Islet precursor cell (in vitro differentiated cells): ENCODE measurements around the gene FBL.
A peak's percentile ranks its signal among the peaks of the same experiment; 100 is the strongest.
"Not testable (repeated sequence)": the region's sequence is repeated elsewhere in the genome, so short reads cannot be mapped to it uniquely, and the experiment has no call there.

Source experiments
- DNase-seq: peaks from one replicate; pipeline ENCODE4 v3.0.0-alpha.2; 2018

Gene FBL

GRCh38 chr19:39845933-39846677, at the start of gene FBL:
TSS of gene FBL (minus strand) at chr19:39846379. CDS start at chr19:39846300, 79 bp downstream.
- peak; percentile 95 for DNase-seq

DNA sequence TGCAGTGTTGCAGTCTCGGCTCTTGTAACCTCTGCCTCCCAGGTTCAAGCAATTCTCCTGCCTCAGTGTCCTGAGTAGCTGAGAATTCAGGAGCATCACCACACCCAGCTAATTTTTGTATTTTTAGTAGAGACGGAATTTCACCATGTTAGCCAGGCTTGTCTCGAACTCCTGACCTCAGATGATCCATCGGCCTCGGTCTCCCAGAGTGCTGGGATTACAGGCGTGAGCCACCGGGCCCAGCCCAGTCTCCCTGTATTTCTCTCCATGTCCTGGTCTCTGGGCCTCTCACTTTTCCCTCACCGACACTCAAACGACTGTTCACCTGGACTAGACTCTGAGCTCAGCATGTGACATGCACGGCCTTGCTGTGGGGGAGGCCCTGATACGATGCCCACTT, 48.9 kb upstream of the FBL start:
- not testable (repeated sequence) for DNase-seq

DNA sequence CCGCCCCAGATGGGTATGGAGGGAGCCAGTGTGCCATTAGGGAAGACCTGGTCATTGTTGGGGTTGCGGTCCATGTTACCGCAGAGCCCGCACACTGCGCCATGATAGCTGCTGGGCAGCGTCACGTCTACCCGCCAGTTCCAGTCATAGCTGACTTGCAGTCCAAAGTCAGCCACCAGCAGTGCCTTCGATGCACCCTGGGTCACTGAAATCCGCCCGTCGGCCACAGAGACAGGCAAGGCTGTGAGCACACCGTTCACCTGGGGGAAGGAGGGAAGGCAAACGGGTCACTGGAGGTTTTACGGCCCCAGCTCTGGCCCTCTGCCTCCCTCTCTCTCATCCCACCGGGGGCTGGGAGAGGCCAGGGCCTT, 48.0 kb upstream of the FBL start:
- not testable (repeated sequence) for DNase-seq

- not testable (repeated sequence) for DNase-seq
These were observed 47.4 kb upstream of the FBL start for GRCh38 chr19:39893366-39894235.

- DNase-seq, result not testable (repeated sequence)
These were observed 46.3 kb upstream of the FBL start for GRCh38 chr19:39892506-39892902.

DNA sequence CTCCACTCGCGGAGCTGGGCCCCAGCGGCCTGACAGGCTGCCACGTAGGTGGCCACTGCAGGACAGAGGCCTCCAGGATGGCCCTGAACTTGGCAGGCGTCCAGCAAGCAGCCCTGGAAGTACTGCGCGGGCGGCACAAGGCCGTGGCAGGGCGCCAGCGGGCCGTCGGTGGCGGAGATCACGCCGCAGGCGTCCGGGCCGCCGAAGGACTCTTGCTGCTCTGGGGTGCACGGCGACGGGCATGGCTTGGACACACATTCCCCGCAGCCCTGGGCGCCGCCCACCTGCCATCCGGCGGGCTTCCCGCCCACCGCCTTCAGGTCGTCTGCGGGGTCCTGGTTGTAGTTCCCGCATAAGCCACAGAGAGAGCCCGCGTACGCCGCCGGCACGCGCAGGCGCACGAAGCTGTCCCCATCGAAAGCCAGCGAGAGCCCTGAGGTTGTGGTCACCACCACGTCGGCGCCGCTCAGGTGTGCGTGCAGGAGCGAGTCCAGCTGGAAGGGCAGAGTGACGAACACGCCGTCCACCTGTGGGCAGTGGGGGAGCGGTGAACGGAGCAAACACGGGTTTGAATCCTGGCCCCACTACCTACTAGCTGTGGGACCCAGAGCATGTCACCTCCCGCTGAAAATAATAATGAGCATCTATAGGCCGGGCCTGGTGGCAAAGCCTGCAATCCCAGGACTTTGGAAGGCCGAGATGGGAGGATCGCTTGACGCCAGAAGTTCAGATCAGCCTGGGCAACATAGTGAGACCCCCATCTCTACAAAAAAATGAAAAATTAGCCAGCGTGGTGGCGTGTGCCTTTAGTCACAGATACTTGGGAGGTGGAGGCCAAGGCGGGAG, 45.7 kb upstream of the FBL start:
- DNase-seq, result peak; percentile 68

DNA sequence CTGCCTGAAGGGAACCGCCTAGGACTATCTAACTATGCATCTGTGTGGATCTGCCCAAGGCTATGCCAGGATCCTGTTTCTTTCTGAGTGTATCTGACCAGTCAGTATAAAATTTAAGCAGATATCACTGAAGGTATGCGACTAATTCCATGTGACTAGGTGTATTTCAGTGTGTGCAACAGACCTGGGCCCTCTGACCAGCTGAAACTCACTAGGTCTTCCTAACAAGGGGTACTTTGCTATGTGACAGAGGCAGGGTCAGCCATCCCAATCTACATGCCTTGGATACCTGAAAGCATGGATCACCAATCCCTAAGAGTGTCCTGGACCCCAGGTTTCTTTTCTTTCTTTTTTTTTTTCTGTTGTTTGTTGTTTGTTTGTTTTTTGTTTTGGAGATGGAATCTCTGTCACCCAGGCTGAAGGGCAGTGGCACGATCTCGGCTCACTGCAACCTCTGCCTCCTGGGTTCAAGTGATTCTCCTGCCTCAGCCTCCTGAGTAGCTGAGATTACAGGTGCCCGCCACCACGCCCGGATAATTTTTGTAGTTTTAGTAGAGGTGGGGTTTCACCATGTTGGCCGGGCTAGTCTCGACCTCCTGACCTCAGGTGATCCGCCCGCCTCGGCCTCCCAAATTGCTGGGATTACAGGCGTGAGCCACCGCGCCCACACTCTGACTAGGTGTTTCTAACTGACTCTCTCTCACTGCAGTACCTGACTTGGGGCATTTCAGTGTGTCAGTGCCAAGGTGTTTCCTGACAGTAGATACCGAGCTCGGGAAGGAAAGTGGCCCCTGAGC, 44.8 kb upstream of the FBL start:
- DNase-seq, result no peak

GRCh38 chr19:39889872-39890754, 43.9 kb upstream of the FBL start:
- peak; percentile 60 for DNase-seq

- not testable (repeated sequence) for DNase-seq
These were observed 41.3 kb upstream of the FBL start for GRCh38 chr19:39887456-39887951.

- DNase-seq, result not testable (repeated sequence)
These were observed 39.8 kb upstream of the FBL start for GRCh38 chr19:39885821-39886554.

DNA sequence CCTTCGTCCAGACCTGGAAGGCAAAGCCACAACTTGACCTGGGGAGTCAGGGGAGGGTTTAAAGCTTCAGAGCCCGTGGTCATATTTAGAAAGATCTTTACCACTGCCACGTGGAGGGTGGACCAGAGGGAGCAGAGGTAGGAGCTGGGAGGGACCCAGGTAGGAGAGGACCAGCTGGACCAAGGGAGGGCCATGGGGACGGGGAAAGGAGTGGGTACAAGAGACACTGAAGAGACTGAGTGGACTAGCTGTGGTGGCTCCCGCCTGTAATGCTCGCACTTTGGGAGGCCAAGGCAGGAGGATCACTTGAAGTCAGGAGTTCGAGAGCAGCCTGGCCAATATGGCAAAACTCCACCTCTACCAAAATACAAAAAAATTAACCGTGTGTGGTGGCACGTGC, 38.5 kb upstream of the FBL start:
- not testable (repeated sequence) for DNase-seq

DNA sequence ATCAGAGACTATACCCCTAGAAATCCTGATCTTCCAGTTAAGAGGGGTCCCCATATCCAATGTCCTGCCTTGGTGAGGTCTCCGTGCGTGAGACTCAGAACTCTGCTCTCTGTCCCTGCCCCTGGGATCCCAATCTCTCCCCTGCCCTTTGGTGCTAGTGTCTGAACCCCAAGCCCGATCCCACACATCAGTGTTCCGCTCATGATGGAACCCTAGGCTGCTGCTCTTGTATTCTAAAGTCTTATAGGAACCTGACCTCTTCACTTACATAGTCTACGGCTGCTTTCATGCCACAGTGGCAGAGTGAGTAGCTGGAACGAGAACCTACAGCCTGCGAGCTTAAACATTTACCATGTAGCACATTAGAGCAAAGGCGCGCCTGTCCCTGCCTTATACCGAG, 36.5 kb upstream of the FBL start:
- not testable (repeated sequence) for DNase-seq

- peak; percentile 85 for DNase-seq
These were observed 35.4 kb upstream of the FBL start for GRCh38 chr19:39881495-39882110.

DNA sequence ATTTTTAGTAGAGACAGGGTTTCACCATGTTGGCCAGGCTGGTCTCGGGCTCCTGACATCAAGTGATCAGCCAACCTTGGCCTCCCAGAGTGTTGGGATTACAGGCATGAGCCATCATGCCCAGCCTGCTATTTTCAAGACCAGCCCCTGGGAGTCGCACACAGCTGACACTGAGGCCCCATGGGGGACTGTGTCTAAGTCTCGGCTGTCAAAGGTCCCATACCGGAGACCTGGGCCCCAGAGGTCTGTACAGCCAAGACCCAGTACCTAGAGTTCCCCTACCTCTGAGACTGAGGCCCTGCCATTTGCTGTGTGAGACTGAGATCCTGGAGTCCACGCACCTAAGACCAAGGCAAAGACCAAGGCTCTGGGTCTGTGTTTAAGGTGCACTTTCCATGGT, 34.1 kb upstream of the FBL start:
- DNase-seq, result not testable (repeated sequence)

GRCh38 chr19:39879796-39880195, 33.6 kb upstream of the FBL start:
- DNase-seq, result not testable (repeated sequence)

DNA sequence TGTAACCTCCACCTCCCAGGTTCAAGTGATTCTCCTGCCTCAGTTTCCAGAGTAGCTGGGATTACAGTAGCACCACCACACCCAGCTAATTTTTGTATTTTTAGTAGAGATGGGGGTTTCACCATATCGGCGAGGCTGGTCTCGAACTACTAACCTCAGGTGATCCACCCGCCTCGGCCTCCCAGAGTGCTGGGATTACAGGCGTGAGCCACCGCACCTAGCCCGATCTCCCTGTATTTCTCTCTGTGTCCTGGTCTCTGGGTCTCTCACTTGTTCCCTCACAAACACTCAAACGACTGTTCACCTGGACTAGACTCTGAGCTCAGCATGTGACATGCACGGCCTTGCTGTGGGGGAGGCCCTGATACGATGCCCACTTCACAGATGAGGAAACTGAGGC, 32.7 kb upstream of the FBL start:
- not testable (repeated sequence) for DNase-seq

- DNase-seq, result no peak
These were observed 32.2 kb upstream of the FBL start for GRCh38 chr19:39878398-39878797.

DNA sequence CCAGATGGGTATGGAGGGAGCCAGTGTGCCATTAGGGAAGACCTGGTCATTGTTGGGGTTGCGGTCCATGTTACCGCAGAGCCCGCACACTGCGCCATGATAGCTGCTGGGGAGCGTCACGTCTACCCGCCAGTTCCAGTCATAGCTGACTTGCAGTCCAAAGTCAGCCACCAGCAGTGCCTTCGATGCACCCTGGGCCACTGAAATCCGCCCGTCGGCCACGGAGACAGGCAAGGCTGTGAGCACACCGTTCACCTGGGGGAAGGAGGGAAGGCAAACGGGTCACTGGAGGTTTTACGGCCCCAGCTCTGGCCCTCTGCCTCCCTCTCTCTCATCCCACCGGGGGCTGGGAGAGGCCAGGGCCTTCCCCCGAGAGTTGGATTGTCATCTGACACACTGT, 31.8 kb upstream of the FBL start:
- not testable (repeated sequence) for DNase-seq

DNA sequence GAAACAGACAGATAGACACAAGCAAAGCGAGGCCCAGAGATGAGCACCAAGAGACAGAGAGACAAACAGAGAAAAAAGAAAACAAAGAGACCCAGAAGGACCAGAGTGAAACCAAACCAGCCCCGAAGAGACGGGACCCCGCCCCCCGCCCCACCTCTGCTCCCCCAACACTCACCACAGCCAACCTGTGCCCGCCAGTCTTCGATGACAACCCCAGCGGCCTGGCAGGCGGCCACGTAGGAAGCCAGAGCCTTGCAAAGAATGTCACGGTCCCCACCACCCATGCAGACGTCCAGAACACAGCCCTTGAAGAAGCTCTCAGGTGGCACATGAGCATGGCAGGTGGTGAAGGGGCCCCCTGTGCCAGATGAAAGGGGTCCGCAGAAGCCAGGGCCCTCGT, 31.3 kb upstream of the FBL start:
- DNase-seq, result peak; percentile 50

DNA sequence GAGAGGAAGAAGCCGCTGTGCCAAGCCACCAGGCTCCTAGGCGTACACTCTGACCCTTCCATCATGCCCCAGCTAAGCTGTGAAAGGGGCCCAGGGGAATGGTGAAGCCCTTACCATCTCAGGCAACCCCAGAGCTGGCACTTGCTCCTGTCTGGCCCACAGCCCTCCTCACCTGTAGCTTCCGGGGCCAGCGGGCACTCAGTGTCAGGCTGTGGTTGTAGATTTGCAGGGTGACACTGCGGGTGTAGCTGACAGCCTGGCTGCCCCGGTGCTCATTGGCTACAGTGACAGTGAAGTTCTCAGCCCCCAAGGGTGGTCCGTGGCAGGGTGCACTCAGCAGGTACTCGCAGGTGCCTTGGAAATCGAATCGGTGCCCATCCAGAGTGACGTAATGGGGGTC, 30.3 kb upstream of the FBL start:
- not testable (repeated sequence) for DNase-seq
